ENCODE data around the gene POLR2F. TPM values are rescaled to one million over a fixed set of nuclear protein-coding genes. Genes with fewer than 3 reads are reported as not detected.

Gene POLR2F
- total RNA-seq, 1 donor from 2014 or later: 23.7 TPM

- DNase-seq (ENCODE audit: low read depth): no peak
- Histone ChIP-seq H3K27me3 (ENCODE audit: control insufficient read depth, insufficient read depth, low read length) (no peaks in the 10 kb centered on the region), H3K4me3 (ENCODE audit: low read depth, low read length) (no peak overlapping the region), H3K36me3 (ENCODE audit: control insufficient read depth, insufficient read depth, low read length) (no peaks in the 10 kb centered on the region)
- TF ChIP-seq, protein P1, sequence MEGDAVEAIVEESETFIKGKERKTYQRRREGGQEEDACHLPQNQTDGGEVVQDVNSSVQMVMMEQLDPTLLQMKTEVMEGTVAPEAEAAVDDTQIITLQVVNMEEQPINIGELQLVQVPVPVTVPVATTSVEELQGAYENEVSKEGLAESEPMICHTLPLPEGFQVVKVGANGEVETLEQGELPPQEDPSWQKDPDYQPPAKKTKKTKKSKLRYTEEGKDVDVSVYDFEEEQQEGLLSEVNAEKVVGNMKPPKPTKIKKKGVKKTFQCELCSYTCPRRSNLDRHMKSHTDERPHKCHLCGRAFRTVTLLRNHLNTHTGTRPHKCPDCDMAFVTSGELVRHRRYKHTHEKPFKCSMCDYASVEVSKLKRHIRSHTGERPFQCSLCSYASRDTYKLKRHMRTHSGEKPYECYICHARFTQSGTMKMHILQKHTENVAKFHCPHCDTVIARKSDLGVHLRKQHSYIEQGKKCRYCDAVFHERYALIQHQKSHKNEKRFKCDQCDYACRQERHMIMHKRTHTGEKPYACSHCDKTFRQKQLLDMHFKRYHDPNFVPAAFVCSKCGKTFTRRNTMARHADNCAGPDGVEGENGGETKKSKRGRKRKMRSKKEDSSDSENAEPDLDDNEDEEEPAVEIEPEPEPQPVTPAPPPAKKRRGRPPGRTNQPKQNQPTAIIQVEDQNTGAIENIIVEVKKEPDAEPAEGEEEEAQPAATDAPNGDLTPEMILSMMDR (IDR thresholded peaks at IDR 0.05; ENCODE audit: insufficient read depth, low read length, severe bottlenecking): no peak
- no peak for FAIRE-seq
Observed at GRCh38 chr22:37985050-37985585, 31.6 kb downstream of the POLR2F start.

- no peak for FAIRE-seq
- Histone ChIP-seq H3K4me3 (ENCODE audit: low read depth, low read length) (no peak overlapping the region), H3K27me3 (ENCODE audit: control insufficient read depth, insufficient read depth, low read length) (no peaks in the 10 kb centered on the region), H3K36me3 (ENCODE audit: control insufficient read depth, insufficient read depth, low read length) (no peaks in the 10 kb centered on the region)
- TF ChIP-seq, protein P1 (IDR thresholded peaks at IDR 0.05; ENCODE audit: insufficient read depth, low read length, severe bottlenecking): no peak
- DNase-seq (ENCODE audit: low read depth): no peak
Observed at GRCh38 chr22:37985751-37986281, 32.3 kb downstream of the POLR2F start.

- DNase-seq (ENCODE audit: low read depth): no peak
- TF ChIP-seq, protein P1 (IDR thresholded peaks at IDR 0.05; ENCODE audit: insufficient read depth, low read length, severe bottlenecking): no peak
- FAIRE-seq: no peak
- H3K4me3 ChIP-seq (ENCODE audit: low read depth, low read length): no peak overlapping the region
- no peaks in the 10 kb centered on the region for H3K27me3 ChIP-seq (ENCODE audit: control insufficient read depth, insufficient read depth, low read length)
- H3K36me3 ChIP-seq (ENCODE audit: control insufficient read depth, insufficient read depth, low read length): no peaks in the 10 kb centered on the region
Observed at GRCh38 chr22:37986371-37986770, 32.9 kb downstream of the POLR2F start.

GRCh38 chr22:37989146-37990045, 35.9 kb downstream of the POLR2F start:
- Histone ChIP-seq H3K27me3 (ENCODE audit: control insufficient read depth, insufficient read depth, low read length) (no peaks in the 10 kb centered on the region), H3K4me3 (ENCODE audit: low read depth, low read length) (no peak overlapping the region), H3K36me3 (ENCODE audit: control insufficient read depth, insufficient read depth, low read length) (no peaks in the 10 kb centered on the region)
- TF ChIP-seq, protein P1 (IDR thresholded peaks at IDR 0.05; ENCODE audit: insufficient read depth, low read length, severe bottlenecking): no peak
- FAIRE-seq (peak; percentile 73), DNase-seq (ENCODE audit: low read depth) (no peak)

GRCh38 chr22:37990301-37990700, 36.8 kb downstream of the POLR2F start:
- DNase-seq (ENCODE audit: low read depth): no peak
- H3K4me3 ChIP-seq (ENCODE audit: low read depth, low read length): no peak overlapping the region
- no peaks in the 10 kb centered on the region for H3K36me3 ChIP-seq (ENCODE audit: control insufficient read depth, insufficient read depth, low read length)
- H3K27me3 ChIP-seq (ENCODE audit: control insufficient read depth, insufficient read depth, low read length): no peaks in the 10 kb centered on the region
- TF ChIP-seq, protein P1 (IDR thresholded peaks at IDR 0.05; ENCODE audit: insufficient read depth, low read length, severe bottlenecking): no peak
- no peak for FAIRE-seq

Data from bronchial epithelial cell (primary cell).